Skeletal muscle tissue (tissue), 4 donors: ENCODE data around the gene PHRF1. TPM values are rescaled to one million over a fixed set of nuclear protein-coding genes. Genes with fewer than 3 reads are reported as not detected.

ENCODE experiments used
- H3K27ac ChIP-seq: one replicate; pipeline ENCODE4 v1.7.0; 2013; ENCODE audit warnings: mild to moderate bottlenecking, low read depth, low read length, inconsistent platforms
- H3K27me3 ChIP-seq, 3 donors: one replicate each; pipeline ENCODE4 v1.7.0; 2013; ENCODE audit warnings: low read length in 3 of 3; ENCODE audit not compliant: control insufficient read depth in 3 of 3, insufficient read depth in 3 of 3
- H3K36me3 ChIP-seq, 3 donors: one replicate each; pipeline ENCODE4 v1.7.0; 2013; ENCODE audit warnings: low read length in 3 of 3; ENCODE audit not compliant: control insufficient read depth in 3 of 3, insufficient read depth in 3 of 3
- H3K4me1 ChIP-seq, 3 donors: one replicate each; pipeline ENCODE4 v1.7.0; 2013; ENCODE audit warnings: low read length in 3 of 3, mild to moderate bottlenecking in 3 of 3; ENCODE audit not compliant: control insufficient read depth in 3 of 3, insufficient read depth in 3 of 3
- H3K4me3 ChIP-seq, 3 donors: one replicate each; pipeline ENCODE4 v1.7.0; 2013; ENCODE audit warnings: low read length in 3 of 3
- H3K9ac ChIP-seq, 3 donors: one replicate each; pipeline ENCODE4 v1.7.0; 2013; ENCODE audit warnings: low read length in 3 of 3, mild to moderate bottlenecking in 3 of 3, moderate library complexity in 2 of 3, low read depth in 1 of 3
- H3K9me3 ChIP-seq, 3 donors: one replicate each; pipeline ENCODE4 v1.7.0; 2013; ENCODE audit warnings: low read length in 3 of 3; ENCODE audit not compliant: control insufficient read depth in 3 of 3
- total RNA-seq: library from RNA; depleted of rRNA; stranded (reverse); fragments of >200 nt; gene quantifications from one replicate; pipeline ENCODE4 v1.2.3, GENCODE V29; 2014
- donor health status: Osteomylitis.

The PHRF1 gene
- total RNA-seq, 1 donor from 2014 or later: 21.9 TPM

GRCh38 chr11:595400-595799 is 19.1 kb downstream of the PHRF1 start:
- Histone ChIP-seq H3K4me1 (no peaks in the 10 kb centered on the region), H3K36me3 (peaks cover 59 to 70% (median 67%) of the 10 kb centered on the region in 3 donors), H3K27ac (no peak overlapping the region), H3K4me3 (no peak overlapping the region), H3K27me3 (no peaks in the 10 kb centered on the region), H3K9me3 (no peaks in the 10 kb centered on the region), H3K9ac (no peak overlapping the region)

- Histone ChIP-seq H3K9me3 (no peaks in the 10 kb centered on the region), H3K36me3 (peaks cover 57 to 67% (median 64%) of the 10 kb centered on the region in 3 donors), H3K4me3 (no peak overlapping the region), H3K27ac (no peak overlapping the region), H3K27me3 (no peaks in the 10 kb centered on the region), H3K9ac (no peak overlapping the region), H3K4me1 (no peaks in the 10 kb centered on the region)
These were observed 20.1 kb downstream of the PHRF1 start for GRCh38 chr11:596374-596773.

GRCh38 chr11:597166-597725 is 21.0 kb downstream of the PHRF1 start:
- Histone ChIP-seq H3K27ac (no peak overlapping the region), H3K4me1 (no peaks in the 10 kb centered on the region), H3K36me3 (peaks cover 64 to 72% (median 67%) of the 10 kb centered on the region in 3 donors)

GRCh38 chr11:598005-598680 is 21.9 kb downstream of the PHRF1 start:
- H3K9ac ChIP-seq: no peak overlapping the region
- H3K27ac ChIP-seq: no peak overlapping the region
- peaks cover 58 to 66% (median 62%) of the 10 kb centered on the region in 3 donors for H3K36me3 ChIP-seq
- no peak overlapping the region for H3K4me3 ChIP-seq
- no peaks in the 10 kb centered on the region for H3K4me1 ChIP-seq
- H3K27me3 ChIP-seq: no peaks in the 10 kb centered on the region
- H3K9me3 ChIP-seq: no peaks in the 10 kb centered on the region

More at GRCh38 chr11:597166-597725, 21.0 kb downstream of the PHRF1 start:
- Histone ChIP-seq H3K9ac (no peak overlapping the region), H3K27me3 (no peaks in the 10 kb centered on the region), H3K9me3 (no peaks in the 10 kb centered on the region), H3K4me3 (no peak overlapping the region)

- Histone ChIP-seq H3K4me3 (no peak overlapping the region), H3K27me3 (no peaks in the 10 kb centered on the region), H3K9me3 (no peaks in the 10 kb centered on the region), H3K27ac (no peak overlapping the region), H3K4me1 (no peaks in the 10 kb centered on the region), H3K9ac (no peak overlapping the region), H3K36me3 (peaks cover 62 to 69% (median 64%) of the 10 kb centered on the region in 3 donors)
These were observed 25.4 kb downstream of the PHRF1 start for GRCh38 chr11:601573-602245.

- no peak overlapping the region for H3K27ac ChIP-seq
- H3K4me3 ChIP-seq: no peak overlapping the region
- H3K27me3 ChIP-seq: no peaks in the 10 kb centered on the region
- no peak overlapping the region for H3K9ac ChIP-seq
- H3K9me3 ChIP-seq: no peaks in the 10 kb centered on the region
- H3K4me1 ChIP-seq: no peaks in the 10 kb centered on the region
- H3K36me3 ChIP-seq: peaks cover 63 to 72% (median 70%) of the 10 kb centered on the region in 3 donors
These were observed 26.9 kb downstream of the PHRF1 start for GRCh38 chr11:603154-603553.

GRCh38 chr11:605286-606129 is 29.2 kb downstream of the PHRF1 start:
- Histone ChIP-seq H3K9me3 (no peaks in the 10 kb centered on the region), H3K36me3 (peaks cover 72 to 76% (median 73%) of the 10 kb centered on the region in 3 donors), H3K4me1 (no peaks in the 10 kb centered on the region), H3K27me3 (no peaks in the 10 kb centered on the region), H3K27ac (no peak overlapping the region), H3K9ac (no peak overlapping the region), H3K4me3 (no peak overlapping the region)

- Histone ChIP-seq H3K36me3 (peaks cover 78 to 84% (median 80%) of the 10 kb centered on the region in 3 donors), H3K4me3 (no peak overlapping the region), H3K9me3 (no peaks in the 10 kb centered on the region), H3K27ac (no peak overlapping the region), H3K9ac (peak overlapping the region in 1 of 3 donors; percentile 16), H3K27me3 (no peaks in the 10 kb centered on the region), H3K4me1 (no peaks in the 10 kb centered on the region)
These were observed 30.0 kb downstream of the PHRF1 start for GRCh38 chr11:606245-606644.

GRCh38 chr11:607020-607780 is 30.9 kb downstream of the PHRF1 start:
- H3K4me3 ChIP-seq: no peak overlapping the region
- peaks cover 5 to 9% (median 7%) of the 10 kb centered on the region in 3 donors for H3K4me1 ChIP-seq
- H3K27me3 ChIP-seq: no peaks in the 10 kb centered on the region
- H3K9ac ChIP-seq: no peak overlapping the region
- no peaks in the 10 kb centered on the region for H3K9me3 ChIP-seq
- H3K27ac ChIP-seq: no peak overlapping the region
- peaks cover 77 to 81% (median 78%) of the 10 kb centered on the region in 3 donors for H3K36me3 ChIP-seq
